ENCODE data around the gene ZNF362. TPM values are rescaled to one million over a fixed set of nuclear protein-coding genes. Genes with fewer than 3 reads are reported as not detected.
A peak's percentile ranks its signal among the peaks of the same experiment; 100 is the strongest.

ZNF362 gene
- total and polyA plus RNA-seq, 2 of the 13 experiments (the other 11 are each of a cell fraction or from before 2014, with no cell fraction given) = 8.3 to 14.2 TPM

DNA sequence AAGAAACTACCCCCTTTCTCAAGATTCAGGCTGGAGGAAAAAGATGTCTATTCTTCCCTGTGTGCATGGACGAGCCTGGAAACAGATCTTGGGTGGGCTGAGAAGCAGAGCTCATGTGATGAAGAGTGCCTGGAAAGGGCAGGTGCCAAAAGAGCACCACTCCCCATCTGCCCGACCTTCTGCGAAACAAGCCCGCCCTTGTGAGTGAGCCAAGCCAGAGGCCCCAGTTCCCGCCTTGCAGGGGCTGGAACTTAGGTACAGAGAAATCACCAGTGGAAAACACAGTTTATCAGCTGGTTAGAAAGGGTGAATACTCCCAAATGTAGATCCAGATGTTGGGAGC is 91.3 kb downstream of the ZNF362 start (continued):
- TF ChIP-seq SIX1 (CRISPR knock-in tag; IDR thresholded peaks at IDR 0.05; ENCODE audit: borderline replicate concordance) (no peak), TOE1 (CRISPR knock-in tag; IDR thresholded peaks at IDR 0.05) (no peak), U2AF1 (optimal IDR thresholded peaks at IDR 0.05; ENCODE audit: low read depth, low read length) (no peak), ZNF335 (CRISPR knock-in tag; IDR thresholded peaks at IDR 0.05) (no peak), CHD2 (IDR thresholded peaks at IDR 0.05; ENCODE audit: low read depth, low read length) (no peak), BRCA1 (CRISPR knock-in tag; IDR thresholded peaks at IDR 0.05) (no peak), SOX13 (IDR thresholded peaks at IDR 0.05) (peak; percentile 37; the same call in 1 of the 2 replicates), SOX13 (CRISPR knock-in tag; conservative IDR thresholded peaks at IDR 0.05 in 1 of 2, IDR thresholded peaks at IDR 0.05 in 1 of 2) (no peak), ZNF589 (CRISPR knock-in tag; conservative IDR thresholded peaks at IDR 0.05) (no peak), KDM5B (CRISPR knock-in tag; IDR thresholded peaks at IDR 0.05; ENCODE audit: borderline replicate concordance) (no peak)
- TF ChIP-seq, protein P1, sequence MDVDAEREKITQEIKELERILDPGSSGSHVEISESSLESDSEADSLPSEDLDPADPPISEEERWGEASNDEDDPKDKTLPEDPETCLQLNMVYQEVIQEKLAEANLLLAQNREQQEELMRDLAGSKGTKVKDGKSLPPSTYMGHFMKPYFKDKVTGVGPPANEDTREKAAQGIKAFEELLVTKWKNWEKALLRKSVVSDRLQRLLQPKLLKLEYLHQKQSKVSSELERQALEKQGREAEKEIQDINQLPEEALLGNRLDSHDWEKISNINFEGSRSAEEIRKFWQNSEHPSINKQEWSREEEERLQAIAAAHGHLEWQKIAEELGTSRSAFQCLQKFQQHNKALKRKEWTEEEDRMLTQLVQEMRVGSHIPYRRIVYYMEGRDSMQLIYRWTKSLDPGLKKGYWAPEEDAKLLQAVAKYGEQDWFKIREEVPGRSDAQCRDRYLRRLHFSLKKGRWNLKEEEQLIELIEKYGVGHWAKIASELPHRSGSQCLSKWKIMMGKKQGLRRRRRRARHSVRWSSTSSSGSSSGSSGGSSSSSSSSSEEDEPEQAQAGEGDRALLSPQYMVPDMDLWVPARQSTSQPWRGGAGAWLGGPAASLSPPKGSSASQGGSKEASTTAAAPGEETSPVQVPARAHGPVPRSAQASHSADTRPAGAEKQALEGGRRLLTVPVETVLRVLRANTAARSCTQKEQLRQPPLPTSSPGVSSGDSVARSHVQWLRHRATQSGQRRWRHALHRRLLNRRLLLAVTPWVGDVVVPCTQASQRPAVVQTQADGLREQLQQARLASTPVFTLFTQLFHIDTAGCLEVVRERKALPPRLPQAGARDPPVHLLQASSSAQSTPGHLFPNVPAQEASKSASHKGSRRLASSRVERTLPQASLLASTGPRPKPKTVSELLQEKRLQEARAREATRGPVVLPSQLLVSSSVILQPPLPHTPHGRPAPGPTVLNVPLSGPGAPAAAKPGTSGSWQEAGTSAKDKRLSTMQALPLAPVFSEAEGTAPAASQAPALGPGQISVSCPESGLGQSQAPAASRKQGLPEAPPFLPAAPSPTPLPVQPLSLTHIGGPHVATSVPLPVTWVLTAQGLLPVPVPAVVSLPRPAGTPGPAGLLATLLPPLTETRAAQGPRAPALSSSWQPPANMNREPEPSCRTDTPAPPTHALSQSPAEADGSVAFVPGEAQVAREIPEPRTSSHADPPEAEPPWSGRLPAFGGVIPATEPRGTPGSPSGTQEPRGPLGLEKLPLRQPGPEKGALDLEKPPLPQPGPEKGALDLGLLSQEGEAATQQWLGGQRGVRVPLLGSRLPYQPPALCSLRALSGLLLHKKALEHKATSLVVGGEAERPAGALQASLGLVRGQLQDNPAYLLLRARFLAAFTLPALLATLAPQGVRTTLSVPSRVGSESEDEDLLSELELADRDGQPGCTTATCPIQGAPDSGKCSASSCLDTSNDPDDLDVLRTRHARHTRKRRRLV (CRISPR knock-in tag; IDR thresholded peaks at IDR 0.05) = no peak
- TF ChIP-seq, protein P2, sequence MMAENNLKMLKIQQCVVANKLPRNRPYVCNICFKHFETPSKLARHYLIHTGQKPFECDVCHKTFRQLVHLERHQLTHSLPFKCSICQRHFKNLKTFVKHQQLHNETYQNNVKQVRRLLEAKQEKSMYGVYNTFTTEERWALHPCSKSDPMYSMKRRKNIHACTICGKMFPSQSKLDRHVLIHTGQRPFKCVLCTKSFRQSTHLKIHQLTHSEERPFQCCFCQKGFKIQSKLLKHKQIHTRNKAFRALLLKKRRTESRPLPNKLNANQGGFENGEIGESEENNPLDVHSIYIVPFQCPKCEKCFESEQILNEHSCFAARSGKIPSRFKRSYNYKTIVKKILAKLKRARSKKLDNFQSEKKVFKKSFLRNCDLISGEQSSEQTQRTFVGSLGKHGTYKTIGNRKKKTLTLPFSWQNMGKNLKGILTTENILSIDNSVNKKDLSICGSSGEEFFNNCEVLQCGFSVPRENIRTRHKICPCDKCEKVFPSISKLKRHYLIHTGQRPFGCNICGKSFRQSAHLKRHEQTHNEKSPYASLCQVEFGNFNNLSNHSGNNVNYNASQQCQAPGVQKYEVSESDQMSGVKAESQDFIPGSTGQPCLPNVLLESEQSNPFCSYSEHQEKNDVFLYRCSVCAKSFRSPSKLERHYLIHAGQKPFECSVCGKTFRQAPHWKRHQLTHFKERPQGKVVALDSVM (CRISPR knock-in tag; IDR thresholded peaks at IDR 0.05) = no peak
- TF ChIP-seq, protein P3, sequence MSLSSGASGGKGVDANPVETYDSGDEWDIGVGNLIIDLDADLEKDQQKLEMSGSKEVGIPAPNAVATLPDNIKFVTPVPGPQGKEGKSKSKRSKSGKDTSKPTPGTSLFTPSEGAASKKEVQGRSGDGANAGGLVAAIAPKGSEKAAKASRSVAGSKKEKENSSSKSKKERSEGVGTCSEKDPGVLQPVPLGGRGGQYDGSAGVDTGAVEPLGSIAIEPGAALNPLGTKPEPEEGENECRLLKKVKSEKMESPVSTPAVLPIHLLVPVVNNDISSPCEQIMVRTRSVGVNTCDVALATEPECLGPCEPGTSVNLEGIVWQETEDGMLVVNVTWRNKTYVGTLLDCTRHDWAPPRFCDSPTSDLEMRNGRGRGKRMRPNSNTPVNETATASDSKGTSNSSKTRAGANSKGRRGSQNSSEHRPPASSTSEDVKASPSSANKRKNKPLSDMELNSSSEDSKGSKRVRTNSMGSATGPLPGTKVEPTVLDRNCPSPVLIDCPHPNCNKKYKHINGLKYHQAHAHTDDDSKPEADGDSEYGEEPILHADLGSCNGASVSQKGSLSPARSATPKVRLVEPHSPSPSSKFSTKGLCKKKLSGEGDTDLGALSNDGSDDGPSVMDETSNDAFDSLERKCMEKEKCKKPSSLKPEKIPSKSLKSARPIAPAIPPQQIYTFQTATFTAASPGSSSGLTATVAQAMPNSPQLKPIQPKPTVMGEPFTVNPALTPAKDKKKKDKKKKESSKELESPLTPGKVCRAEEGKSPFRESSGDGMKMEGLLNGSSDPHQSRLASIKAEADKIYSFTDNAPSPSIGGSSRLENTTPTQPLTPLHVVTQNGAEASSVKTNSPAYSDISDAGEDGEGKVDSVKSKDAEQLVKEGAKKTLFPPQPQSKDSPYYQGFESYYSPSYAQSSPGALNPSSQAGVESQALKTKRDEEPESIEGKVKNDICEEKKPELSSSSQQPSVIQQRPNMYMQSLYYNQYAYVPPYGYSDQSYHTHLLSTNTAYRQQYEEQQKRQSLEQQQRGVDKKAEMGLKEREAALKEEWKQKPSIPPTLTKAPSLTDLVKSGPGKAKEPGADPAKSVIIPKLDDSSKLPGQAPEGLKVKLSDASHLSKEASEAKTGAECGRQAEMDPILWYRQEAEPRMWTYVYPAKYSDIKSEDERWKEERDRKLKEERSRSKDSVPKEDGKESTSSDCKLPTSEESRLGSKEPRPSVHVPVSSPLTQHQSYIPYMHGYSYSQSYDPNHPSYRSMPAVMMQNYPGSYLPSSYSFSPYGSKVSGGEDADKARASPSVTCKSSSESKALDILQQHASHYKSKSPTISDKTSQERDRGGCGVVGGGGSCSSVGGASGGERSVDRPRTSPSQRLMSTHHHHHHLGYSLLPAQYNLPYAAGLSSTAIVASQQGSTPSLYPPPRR (CRISPR knock-in tag; IDR thresholded peaks at IDR 0.05; ENCODE audit: borderline replicate concordance) = peak; percentile 10; the same call in 1 of the 2 replicates
- TF ChIP-seq, protein P4, sequence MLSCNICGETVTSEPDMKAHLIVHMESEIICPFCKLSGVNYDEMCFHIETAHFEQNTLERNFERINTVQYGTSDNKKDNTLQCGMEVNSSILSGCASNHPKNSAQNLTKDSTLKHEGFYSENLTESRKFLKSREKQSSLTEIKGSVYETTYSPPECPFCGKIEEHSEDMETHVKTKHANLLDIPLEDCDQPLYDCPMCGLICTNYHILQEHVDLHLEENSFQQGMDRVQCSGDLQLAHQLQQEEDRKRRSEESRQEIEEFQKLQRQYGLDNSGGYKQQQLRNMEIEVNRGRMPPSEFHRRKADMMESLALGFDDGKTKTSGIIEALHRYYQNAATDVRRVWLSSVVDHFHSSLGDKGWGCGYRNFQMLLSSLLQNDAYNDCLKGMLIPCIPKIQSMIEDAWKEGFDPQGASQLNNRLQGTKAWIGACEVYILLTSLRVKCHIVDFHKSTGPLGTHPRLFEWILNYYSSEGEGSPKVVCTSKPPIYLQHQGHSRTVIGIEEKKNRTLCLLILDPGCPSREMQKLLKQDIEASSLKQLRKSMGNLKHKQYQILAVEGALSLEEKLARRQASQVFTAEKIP (CRISPR knock-in tag; IDR thresholded peaks at IDR 0.05; ENCODE audit: borderline replicate concordance) = no peak
- TF ChIP-seq, protein P5, sequence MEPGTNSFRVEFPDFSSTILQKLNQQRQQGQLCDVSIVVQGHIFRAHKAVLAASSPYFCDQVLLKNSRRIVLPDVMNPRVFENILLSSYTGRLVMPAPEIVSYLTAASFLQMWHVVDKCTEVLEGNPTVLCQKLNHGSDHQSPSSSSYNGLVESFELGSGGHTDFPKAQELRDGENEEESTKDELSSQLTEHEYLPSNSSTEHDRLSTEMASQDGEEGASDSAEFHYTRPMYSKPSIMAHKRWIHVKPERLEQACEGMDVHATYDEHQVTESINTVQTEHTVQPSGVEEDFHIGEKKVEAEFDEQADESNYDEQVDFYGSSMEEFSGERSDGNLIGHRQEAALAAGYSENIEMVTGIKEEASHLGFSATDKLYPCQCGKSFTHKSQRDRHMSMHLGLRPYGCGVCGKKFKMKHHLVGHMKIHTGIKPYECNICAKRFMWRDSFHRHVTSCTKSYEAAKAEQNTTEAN (CRISPR knock-in tag; conservative IDR thresholded peaks at IDR 0.05) = no peak

Measured in HepG2 (cell line).